Measurements from ENCODE around the gene REST. TPM values are rescaled to one million over a fixed set of nuclear protein-coding genes. Genes with fewer than 3 reads are reported as not detected.

Gene REST
- total and polyA plus RNA-seq, 9 of the 15 experiments (the other 6 are each of a cell fraction or from before 2014, with no cell fraction given): 2.9 to 24.0 (median 19.2) TPM

DNA sequence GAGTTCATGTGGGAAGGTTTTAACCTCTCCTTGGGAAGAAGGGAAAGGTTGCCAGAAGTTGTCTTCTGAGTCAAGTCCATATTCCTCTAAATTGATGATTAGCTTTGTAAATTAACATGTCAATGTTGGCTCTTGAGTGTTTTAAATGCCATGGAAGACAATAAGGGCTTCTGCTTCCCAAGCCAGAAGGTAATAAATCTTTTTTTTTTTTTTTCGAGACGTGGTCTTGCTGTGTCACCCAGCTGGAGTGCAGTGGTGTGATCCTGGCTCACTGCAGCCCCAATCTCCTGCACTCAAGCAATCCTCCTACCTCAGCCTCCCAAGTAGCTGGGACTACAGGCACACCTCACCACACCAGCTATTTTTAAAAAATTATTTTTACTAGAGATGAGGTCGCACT lies 5.0 kb upstream of the REST start (continued):
- TF ChIP-seq, protein P1, sequence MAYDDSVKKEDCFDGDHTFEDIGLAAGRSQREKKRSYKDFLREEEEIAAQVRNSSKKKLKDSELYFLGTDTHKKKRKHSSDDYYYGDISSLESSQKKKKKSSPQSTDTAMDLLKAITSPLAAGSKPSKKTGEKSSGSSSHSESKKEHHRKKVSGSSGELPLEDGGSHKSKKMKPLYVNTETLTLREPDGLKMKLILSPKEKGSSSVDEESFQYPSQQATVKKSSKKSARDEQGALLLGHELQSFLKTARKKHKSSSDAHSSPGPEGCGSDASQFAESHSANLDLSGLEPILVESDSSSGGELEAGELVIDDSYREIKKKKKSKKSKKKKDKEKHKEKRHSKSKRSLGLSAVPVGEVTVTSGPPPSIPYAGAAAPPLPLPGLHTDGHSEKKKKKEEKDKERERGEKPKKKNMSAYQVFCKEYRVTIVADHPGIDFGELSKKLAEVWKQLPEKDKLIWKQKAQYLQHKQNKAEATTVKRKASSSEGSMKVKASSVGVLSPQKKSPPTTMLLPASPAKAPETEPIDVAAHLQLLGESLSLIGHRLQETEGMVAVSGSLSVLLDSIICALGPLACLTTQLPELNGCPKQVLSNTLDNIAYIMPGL (CRISPR knock-in tag; IDR thresholded peaks at IDR 0.05): no peak
- TF ChIP-seq, protein P2, sequence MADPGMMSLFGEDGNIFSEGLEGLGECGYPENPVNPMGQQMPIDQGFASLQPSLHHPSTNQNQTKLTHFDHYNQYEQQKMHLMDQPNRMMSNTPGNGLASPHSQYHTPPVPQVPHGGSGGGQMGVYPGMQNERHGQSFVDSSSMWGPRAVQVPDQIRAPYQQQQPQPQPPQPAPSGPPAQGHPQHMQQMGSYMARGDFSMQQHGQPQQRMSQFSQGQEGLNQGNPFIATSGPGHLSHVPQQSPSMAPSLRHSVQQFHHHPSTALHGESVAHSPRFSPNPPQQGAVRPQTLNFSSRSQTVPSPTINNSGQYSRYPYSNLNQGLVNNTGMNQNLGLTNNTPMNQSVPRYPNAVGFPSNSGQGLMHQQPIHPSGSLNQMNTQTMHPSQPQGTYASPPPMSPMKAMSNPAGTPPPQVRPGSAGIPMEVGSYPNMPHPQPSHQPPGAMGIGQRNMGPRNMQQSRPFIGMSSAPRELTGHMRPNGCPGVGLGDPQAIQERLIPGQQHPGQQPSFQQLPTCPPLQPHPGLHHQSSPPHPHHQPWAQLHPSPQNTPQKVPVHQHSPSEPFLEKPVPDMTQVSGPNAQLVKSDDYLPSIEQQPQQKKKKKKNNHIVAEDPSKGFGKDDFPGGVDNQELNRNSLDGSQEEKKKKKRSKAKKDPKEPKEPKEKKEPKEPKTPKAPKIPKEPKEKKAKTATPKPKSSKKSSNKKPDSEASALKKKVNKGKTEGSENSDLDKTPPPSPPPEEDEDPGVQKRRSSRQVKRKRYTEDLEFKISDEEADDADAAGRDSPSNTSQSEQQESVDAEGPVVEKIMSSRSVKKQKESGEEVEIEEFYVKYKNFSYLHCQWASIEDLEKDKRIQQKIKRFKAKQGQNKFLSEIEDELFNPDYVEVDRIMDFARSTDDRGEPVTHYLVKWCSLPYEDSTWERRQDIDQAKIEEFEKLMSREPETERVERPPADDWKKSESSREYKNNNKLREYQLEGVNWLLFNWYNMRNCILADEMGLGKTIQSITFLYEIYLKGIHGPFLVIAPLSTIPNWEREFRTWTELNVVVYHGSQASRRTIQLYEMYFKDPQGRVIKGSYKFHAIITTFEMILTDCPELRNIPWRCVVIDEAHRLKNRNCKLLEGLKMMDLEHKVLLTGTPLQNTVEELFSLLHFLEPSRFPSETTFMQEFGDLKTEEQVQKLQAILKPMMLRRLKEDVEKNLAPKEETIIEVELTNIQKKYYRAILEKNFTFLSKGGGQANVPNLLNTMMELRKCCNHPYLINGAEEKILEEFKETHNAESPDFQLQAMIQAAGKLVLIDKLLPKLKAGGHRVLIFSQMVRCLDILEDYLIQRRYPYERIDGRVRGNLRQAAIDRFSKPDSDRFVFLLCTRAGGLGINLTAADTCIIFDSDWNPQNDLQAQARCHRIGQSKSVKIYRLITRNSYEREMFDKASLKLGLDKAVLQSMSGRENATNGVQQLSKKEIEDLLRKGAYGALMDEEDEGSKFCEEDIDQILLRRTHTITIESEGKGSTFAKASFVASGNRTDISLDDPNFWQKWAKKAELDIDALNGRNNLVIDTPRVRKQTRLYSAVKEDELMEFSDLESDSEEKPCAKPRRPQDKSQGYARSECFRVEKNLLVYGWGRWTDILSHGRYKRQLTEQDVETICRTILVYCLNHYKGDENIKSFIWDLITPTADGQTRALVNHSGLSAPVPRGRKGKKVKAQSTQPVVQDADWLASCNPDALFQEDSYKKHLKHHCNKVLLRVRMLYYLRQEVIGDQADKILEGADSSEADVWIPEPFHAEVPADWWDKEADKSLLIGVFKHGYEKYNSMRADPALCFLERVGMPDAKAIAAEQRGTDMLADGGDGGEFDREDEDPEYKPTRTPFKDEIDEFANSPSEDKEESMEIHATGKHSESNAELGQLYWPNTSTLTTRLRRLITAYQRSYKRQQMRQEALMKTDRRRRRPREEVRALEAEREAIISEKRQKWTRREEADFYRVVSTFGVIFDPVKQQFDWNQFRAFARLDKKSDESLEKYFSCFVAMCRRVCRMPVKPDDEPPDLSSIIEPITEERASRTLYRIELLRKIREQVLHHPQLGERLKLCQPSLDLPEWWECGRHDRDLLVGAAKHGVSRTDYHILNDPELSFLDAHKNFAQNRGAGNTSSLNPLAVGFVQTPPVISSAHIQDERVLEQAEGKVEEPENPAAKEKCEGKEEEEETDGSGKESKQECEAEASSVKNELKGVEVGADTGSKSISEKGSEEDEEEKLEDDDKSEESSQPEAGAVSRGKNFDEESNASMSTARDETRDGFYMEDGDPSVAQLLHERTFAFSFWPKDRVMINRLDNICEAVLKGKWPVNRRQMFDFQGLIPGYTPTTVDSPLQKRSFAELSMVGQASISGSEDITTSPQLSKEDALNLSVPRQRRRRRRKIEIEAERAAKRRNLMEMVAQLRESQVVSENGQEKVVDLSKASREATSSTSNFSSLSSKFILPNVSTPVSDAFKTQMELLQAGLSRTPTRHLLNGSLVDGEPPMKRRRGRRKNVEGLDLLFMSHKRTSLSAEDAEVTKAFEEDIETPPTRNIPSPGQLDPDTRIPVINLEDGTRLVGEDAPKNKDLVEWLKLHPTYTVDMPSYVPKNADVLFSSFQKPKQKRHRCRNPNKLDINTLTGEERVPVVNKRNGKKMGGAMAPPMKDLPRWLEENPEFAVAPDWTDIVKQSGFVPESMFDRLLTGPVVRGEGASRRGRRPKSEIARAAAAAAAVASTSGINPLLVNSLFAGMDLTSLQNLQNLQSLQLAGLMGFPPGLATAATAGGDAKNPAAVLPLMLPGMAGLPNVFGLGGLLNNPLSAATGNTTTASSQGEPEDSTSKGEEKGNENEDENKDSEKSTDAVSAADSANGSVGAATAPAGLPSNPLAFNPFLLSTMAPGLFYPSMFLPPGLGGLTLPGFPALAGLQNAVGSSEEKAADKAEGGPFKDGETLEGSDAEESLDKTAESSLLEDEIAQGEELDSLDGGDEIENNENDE (IDR thresholded peaks at IDR 0.05; ENCODE audit: low read depth, low read length): no peak
- no peak for TF ChIP-seq CXXC5 (CRISPR knock-in tag; IDR thresholded peaks at IDR 0.05)
- TF ChIP-seq, protein P3, sequence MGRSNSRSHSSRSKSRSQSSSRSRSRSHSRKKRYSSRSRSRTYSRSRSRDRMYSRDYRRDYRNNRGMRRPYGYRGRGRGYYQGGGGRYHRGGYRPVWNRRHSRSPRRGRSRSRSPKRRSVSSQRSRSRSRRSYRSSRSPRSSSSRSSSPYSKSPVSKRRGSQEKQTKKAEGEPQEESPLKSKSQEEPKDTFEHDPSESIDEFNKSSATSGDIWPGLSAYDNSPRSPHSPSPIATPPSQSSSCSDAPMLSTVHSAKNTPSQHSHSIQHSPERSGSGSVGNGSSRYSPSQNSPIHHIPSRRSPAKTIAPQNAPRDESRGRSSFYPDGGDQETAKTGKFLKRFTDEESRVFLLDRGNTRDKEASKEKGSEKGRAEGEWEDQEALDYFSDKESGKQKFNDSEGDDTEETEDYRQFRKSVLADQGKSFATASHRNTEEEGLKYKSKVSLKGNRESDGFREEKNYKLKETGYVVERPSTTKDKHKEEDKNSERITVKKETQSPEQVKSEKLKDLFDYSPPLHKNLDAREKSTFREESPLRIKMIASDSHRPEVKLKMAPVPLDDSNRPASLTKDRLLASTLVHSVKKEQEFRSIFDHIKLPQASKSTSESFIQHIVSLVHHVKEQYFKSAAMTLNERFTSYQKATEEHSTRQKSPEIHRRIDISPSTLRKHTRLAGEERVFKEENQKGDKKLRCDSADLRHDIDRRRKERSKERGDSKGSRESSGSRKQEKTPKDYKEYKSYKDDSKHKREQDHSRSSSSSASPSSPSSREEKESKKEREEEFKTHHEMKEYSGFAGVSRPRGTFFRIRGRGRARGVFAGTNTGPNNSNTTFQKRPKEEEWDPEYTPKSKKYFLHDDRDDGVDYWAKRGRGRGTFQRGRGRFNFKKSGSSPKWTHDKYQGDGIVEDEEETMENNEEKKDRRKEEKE (IDR thresholded peaks at IDR 0.05; ENCODE audit: borderline replicate concordance in 1 of 2, control insufficient read depth in 1 of 2, low read depth in 2 of 2, low read length in 1 of 2): no peak
- no peak for TF ChIP-seq PPARD (CRISPR knock-in tag; IDR thresholded peaks at IDR 0.05)
- TF ChIP-seq SIX5 (IDR thresholded peaks at IDR 0.05; ENCODE audit: borderline replicate concordance in 1 of 2, insufficient read depth in 1 of 2, low read depth in 1 of 2, low read length in 2 of 2): no peak
- no peak for TF ChIP-seq PHB2 (IDR thresholded peaks at IDR 0.05; ENCODE audit: low read depth)
- TF ChIP-seq ZNF184 (CRISPR knock-in tag; IDR thresholded peaks at IDR 0.05): no peak
- TF ChIP-seq XRCC5 (IDR thresholded peaks at IDR 0.05; ENCODE audit: low read depth, low read length): no peak
- no peak for TF ChIP-seq RAD51 (IDR thresholded peaks at IDR 0.05; ENCODE audit: borderline replicate concordance, low read depth)
- TF ChIP-seq MEIS2 (IDR thresholded peaks at IDR 0.05; ENCODE audit: partially characterized antibody): peak; percentile 28
- TF ChIP-seq BRD4 (IDR thresholded peaks at IDR 0.05): no peak

Data from K562 (cell line).